DND-41 (cell line): ENCODE results near the gene MBD2.

ENCODE experiments used
- ATAC-seq: fragments of 200-7000 bp; cut with Tn5 transposase; 3 replicates; pipeline ENCODE4 v1.9.1; 2021; ENCODE audit warnings: low read depth; ENCODE audit not compliant: insufficient read depth
- DNase-seq: peaks from one replicate; pipeline ENCODE4 v3.0.0-alpha.2; 2020
- H2AFZ ChIP-seq: 2 replicates; pipeline ENCODE4 v1.6.0; 2012; ENCODE audit warnings: low read depth, low read length
- H3K27ac ChIP-seq: 2 replicates; pipeline ENCODE4 v1.5.1; 2012; ENCODE audit warnings: low read length, inconsistent platforms
- H3K27me3 ChIP-seq: fragments of 200-600 bp; sonication (generic); 2 replicates; pipeline ENCODE4 v1.6.0; 2012; ENCODE audit warnings: low read length, mild to moderate bottlenecking, inconsistent platforms; ENCODE audit not compliant: insufficient read depth, poor library complexity
- H3K36me3 ChIP-seq: 2 replicates; pipeline ENCODE4 v1.5.1; 2012; ENCODE audit warnings: low read length, inconsistent platforms; ENCODE audit not compliant: insufficient read depth
- H3K4me1 ChIP-seq: 2 replicates; pipeline ENCODE4 v1.5.1; 2012; ENCODE audit warnings: mild to moderate bottlenecking, low read length; ENCODE audit not compliant: insufficient read depth
- H3K4me2 ChIP-seq: 2 replicates; pipeline ENCODE4 v1.6.0; 2012; ENCODE audit warnings: mild to moderate bottlenecking, moderate library complexity, low read length, inconsistent platforms; ENCODE audit not compliant: insufficient read depth
- H3K4me3 ChIP-seq, 2 experiments: fragments of 200-600 bp in 1 of 2; shearing (Covaris generic) in 1 of 2; 2 replicates each; pipeline ENCODE4 v1.5.1; 2012 to 2016; ENCODE audit warnings: inconsistent platforms in 2 of 2, low read length in 2 of 2, mild to moderate bottlenecking in 2 of 2, low read depth in 1 of 2, moderate library complexity in 1 of 2
- H3K79me2 ChIP-seq: 2 replicates; pipeline ENCODE4 v1.6.0; 2012; ENCODE audit warnings: low read length, inconsistent platforms; ENCODE audit not compliant: insufficient read depth
- H3K9ac ChIP-seq: 2 replicates; pipeline ENCODE4 v1.6.0; 2012; ENCODE audit warnings: low read depth, mild to moderate bottlenecking, inconsistent platforms, low read length, moderate library complexity
- H3K9me3 ChIP-seq: 2 replicates; pipeline ENCODE4 v1.5.1; 2012; ENCODE audit warnings: low read length, moderate library complexity, mild to moderate bottlenecking, inconsistent platforms; ENCODE audit not compliant: insufficient read depth, severe bottlenecking
- H4K20me1 ChIP-seq: 2 replicates; pipeline ENCODE4 v1.6.0; 2012; ENCODE audit warnings: low read length; ENCODE audit not compliant: insufficient read depth
- EZH2 ChIP-seq: IDR thresholded peaks from 3 replicates; pipeline ENCODE4 v1.6.1; 2012; ENCODE audit warnings: borderline replicate concordance, low read depth, mild to moderate bottlenecking, moderate library complexity, low read length, inconsistent platforms; ENCODE audit not compliant: severe bottlenecking
- TF ChIP-seq, protein P1 (sequence below): IDR thresholded peaks from 2 replicates; pipeline ENCODE4 v1.5.1; 2012; ENCODE audit warnings: borderline replicate concordance, low read length, moderate library complexity, mild to moderate bottlenecking; ENCODE audit not compliant: poor library complexity, severe bottlenecking; ENCODE audit errors: extremely low read depth

MBD2 gene

DNA sequence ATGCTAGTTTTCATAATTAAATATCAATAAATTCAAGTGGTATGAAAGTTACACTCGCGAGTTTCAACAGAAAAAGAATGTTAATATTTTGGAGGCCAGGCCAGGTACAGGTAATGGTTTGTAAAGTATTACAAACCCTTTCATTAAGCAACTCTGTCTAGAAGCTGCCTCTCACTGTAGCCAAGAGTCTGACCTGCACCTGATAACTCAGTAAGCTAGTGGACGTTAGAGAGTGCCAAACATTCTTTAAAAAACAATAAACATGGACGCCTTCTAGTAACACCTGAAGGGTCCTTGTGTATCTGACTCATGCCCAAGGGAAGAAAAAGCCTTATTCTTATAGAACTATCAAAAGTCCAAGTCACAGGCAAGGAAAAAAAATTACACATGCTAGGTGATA lies 70.2 kb downstream of the MBD2 start:
- TF ChIP-seq, protein P1, sequence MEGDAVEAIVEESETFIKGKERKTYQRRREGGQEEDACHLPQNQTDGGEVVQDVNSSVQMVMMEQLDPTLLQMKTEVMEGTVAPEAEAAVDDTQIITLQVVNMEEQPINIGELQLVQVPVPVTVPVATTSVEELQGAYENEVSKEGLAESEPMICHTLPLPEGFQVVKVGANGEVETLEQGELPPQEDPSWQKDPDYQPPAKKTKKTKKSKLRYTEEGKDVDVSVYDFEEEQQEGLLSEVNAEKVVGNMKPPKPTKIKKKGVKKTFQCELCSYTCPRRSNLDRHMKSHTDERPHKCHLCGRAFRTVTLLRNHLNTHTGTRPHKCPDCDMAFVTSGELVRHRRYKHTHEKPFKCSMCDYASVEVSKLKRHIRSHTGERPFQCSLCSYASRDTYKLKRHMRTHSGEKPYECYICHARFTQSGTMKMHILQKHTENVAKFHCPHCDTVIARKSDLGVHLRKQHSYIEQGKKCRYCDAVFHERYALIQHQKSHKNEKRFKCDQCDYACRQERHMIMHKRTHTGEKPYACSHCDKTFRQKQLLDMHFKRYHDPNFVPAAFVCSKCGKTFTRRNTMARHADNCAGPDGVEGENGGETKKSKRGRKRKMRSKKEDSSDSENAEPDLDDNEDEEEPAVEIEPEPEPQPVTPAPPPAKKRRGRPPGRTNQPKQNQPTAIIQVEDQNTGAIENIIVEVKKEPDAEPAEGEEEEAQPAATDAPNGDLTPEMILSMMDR: no peak
- no peak for TF ChIP-seq EZH2
- Histone ChIP-seq H3K27ac (no peak overlapping the region), H3K79me2 (no peaks in the 10 kb centered on the region), H3K9me3 (no peaks in the 10 kb centered on the region), H3K4me3 (no peak overlapping the region), H4K20me1 (peaks cover 3% of the 10 kb centered on the region; the same call in 1 of the 2 replicates), H3K4me2 (no peak overlapping the region), H3K27me3 (no peaks in the 10 kb centered on the region), H2AFZ (no peak overlapping the region), H3K36me3 (peaks cover 69% of the 10 kb centered on the region), H3K4me1 (no peaks in the 10 kb centered on the region), H3K9ac (no peak overlapping the region)
- DNase-seq (no peak), ATAC-seq (no peak)

DNA sequence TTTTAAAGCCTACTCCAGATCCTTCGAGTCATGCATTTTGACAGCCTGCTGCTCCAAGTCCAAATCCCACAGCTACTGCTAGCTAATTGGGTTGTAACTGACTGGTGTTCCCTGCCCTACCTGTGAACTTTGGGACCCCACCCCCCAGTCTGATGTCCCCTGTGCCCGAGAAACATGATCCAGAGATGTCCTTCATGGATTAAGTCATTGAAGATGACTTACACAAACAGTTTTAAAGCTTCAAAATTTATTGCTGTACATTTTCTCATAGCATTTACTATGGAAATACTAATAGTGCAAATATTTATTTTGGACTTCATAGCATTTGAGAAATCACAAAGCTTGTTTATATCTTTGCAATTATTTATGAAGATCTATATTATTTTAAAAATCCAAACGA lies 73.1 kb downstream of the MBD2 start:
- ATAC-seq (no peak), DNase-seq (no peak)
- no peak overlapping the region for H3K4me2 ChIP-seq
- no peaks in the 10 kb centered on the region for H3K4me1 ChIP-seq
- peaks cover 46% of the 10 kb centered on the region for H3K36me3 ChIP-seq
- H2AFZ ChIP-seq: no peak overlapping the region
- no peak overlapping the region for H3K4me3 ChIP-seq
- no peak overlapping the region for H3K27ac ChIP-seq
- TF ChIP-seq, protein P1: no peak
- no peak for TF ChIP-seq EZH2
- no peak overlapping the region for H3K9ac ChIP-seq
- H3K9me3 ChIP-seq: no peaks in the 10 kb centered on the region
- H3K27me3 ChIP-seq: no peaks in the 10 kb centered on the region
- no peaks in the 10 kb centered on the region for H3K79me2 ChIP-seq
- H4K20me1 ChIP-seq: no peaks in the 10 kb centered on the region

DNA sequence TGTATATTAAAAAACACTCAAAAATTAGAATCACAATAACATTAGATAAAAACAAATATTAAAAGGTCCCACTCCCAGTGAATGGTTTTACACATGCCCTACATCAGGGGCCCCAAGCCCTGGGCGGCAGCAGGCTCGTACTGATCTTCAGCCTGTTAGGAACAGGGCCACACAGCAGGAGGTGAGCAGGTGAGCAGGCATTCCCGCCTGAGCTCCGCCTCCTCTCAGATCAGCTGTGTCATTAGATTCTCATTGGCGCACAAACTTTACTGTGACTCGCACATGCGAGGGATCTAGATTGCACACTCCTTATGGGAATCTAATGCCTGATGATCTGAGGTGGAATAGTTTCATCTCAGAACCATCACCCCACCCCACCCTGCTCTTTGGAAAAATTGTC lies 74.2 kb downstream of the MBD2 start:
- Histone ChIP-seq H4K20me1 (no peaks in the 10 kb centered on the region), H3K9ac (no peak overlapping the region), H3K4me2 (no peak overlapping the region), H3K27me3 (no peaks in the 10 kb centered on the region), H3K4me1 (no peaks in the 10 kb centered on the region), H3K79me2 (no peaks in the 10 kb centered on the region), H3K36me3 (peaks cover 35% of the 10 kb centered on the region), H3K27ac (no peak overlapping the region), H2AFZ (no peak overlapping the region), H3K4me3 (no peak overlapping the region), H3K9me3 (no peaks in the 10 kb centered on the region)
- DNase-seq (no peak), ATAC-seq (no peak)
- TF ChIP-seq, protein P1: no peak
- no peak for TF ChIP-seq EZH2

DNA sequence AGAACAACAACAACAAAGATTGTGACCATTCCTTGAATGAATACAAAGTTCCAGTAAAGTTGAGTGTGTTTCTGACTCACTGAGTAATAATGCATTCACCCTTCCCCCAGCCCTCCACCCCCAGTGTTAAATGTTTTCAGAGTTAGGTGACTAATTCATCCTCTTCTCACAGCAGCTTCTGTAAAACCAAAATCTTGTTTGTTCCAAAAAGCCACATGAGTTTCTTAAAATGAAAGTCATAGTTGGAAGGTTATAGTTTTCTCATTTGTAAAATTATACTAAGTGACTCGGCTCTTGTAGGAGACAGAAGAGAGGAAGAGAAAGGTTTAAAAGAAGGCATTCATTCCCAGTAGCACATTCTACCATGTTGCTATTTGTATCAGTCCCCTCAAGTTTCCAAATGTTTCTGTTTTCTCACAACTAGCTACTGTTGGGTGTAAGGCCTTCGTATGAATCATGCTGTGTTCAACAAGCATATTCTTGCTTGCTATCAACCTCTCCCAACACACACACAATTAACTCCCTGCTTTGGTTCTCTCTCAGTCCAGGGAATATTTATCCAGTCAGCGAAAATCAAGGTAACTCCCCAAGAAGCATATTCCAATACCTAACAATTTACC lies 75.3 kb downstream of the MBD2 start:
- H3K9ac ChIP-seq: no peak overlapping the region
- no peak for TF ChIP-seq EZH2
- TF ChIP-seq, protein P1: no peak
- H3K79me2 ChIP-seq: no peaks in the 10 kb centered on the region
- ATAC-seq (no peak), DNase-seq (no peak)
- H3K4me2 ChIP-seq: no peak overlapping the region
- H3K4me3 ChIP-seq: no peak overlapping the region
- no peak overlapping the region for H2AFZ ChIP-seq
- H3K36me3 ChIP-seq: peaks cover 25% of the 10 kb centered on the region
- no peak overlapping the region for H3K27ac ChIP-seq
- H3K27me3 ChIP-seq: no peaks in the 10 kb centered on the region
- H3K9me3 ChIP-seq: no peaks in the 10 kb centered on the region
- H4K20me1 ChIP-seq: no peaks in the 10 kb centered on the region
- no peaks in the 10 kb centered on the region for H3K4me1 ChIP-seq
